GM18511 (cell line): ENCODE results near the gene CBL.
A peak's percentile ranks its signal among the peaks of the same experiment; 100 is the strongest.
"Not testable (repeated sequence)": the region's sequence is repeated elsewhere in the genome, so short reads cannot be mapped to it uniquely, and the experiment has no call there.

Experiments used
- ATAC-seq: cut with Tn5 transposase; IDR thresholded peaks from one replicate; pipeline ENCODE4 v1.9.1; 2021; ENCODE audit warnings: mild to moderate bottlenecking, moderate library complexity; ENCODE audit not compliant: unreplicated experiment

Gene CBL

DNA sequence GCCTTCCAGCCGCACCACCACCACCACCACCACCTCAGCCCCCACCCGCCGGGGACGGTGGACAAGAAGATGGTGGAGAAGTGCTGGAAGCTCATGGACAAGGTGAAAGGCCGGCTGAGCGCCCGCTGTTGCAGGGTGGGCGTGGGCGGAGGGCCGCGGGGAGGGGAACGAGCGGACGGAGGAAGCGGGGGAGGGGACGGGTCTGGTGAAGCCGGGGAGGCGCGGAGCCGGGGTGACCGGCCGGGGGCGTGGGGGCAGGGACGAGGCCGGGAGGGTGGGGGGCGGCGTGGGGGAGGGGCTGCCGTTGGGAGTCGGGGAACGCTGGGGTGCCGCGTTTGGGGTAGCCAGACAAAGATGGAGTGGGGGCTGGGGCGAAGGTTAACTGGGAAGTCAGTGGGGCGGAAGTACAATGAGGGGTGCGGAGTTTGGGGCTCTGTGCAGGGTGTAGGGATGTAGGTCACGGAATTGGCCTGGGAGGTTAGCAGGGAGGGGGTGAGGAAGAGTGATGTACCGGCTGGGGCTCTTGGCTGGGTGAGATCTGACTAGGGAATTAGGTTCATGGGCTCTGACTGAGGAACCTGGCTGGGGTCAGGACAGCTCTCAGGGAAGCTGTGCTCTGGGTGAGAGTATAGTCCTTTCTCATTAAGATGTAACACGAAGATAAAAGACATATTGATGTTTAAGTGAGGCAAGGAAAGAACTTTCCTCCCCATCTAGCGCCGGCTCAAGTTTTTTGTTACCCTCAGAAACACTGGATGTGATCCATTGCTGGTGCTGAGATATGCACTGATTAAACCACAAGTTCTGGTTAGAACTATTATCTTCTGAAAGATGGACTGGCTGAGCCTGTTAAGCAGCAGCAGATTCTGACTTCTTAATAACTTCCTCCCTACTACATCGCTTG lies 624 bp downstream of the CBL start:
- ATAC-seq: peak; percentile 39

DNA sequence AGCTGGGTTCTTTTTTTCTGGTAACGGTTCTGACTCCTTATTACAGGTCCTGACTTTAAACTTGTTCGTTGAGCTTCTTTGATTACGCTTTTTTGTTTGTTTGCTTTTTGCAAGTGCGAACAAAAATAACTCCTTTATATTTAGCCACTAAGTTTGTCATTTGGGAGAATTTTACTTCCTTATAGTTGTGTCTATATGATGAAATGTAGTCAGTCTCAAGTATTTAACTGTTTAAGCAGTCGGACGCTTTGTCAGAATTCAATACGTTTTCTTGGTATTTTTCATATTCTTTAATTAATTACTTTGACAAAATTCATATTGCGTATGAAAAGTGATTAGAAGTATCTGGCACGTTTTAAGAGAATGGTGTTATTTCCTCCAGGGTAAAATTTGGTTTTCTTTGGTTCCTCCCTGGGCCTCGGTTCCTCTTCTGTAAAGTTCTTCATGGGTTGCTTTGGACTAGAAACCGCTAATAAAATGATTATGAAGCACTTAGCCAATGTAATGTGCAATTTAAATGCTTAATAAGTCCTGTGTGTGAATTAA lies 1.3 kb downstream of the CBL start:
- no peak for ATAC-seq

DNA sequence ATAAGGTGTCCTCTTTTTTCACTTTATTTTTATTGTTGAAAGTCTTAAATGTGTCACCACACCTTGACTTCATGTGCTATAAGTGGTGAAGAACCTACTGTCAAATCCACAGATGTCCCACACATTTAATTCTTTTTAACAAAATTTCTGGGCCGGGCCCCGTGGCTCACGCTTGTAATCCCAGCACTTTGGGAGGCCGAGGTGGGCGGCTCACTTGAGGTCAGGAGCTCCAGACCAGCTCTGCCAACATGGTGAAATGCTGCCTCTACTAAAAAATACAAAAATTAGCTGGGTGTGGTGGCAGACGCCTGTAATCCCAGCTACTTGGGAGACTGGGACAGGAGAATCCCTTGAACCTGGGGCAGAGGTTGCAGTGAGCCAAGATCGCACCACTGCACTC lies 3.0 kb downstream of the CBL start:
- no peak for ATAC-seq

DNA sequence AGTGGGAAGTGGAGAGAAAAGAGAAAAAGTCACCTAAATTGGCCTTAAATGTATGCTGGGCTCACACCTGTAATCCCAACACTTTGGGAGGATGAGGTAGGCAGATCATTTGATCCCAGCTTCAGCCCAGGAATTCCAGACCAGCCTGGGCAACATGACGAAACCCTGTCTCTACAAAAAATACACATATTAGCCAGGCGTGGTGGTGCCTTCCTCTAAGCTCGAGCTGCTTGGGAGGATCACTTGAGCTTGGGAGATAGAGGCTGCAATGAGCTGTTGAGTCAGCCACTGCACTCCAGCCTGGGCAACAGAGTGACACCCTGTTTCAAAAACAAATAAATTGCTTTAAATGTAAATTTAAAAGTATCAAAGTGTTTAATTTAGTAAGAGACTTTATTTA lies 3.9 kb downstream of the CBL start:
- ATAC-seq: no peak

DNA sequence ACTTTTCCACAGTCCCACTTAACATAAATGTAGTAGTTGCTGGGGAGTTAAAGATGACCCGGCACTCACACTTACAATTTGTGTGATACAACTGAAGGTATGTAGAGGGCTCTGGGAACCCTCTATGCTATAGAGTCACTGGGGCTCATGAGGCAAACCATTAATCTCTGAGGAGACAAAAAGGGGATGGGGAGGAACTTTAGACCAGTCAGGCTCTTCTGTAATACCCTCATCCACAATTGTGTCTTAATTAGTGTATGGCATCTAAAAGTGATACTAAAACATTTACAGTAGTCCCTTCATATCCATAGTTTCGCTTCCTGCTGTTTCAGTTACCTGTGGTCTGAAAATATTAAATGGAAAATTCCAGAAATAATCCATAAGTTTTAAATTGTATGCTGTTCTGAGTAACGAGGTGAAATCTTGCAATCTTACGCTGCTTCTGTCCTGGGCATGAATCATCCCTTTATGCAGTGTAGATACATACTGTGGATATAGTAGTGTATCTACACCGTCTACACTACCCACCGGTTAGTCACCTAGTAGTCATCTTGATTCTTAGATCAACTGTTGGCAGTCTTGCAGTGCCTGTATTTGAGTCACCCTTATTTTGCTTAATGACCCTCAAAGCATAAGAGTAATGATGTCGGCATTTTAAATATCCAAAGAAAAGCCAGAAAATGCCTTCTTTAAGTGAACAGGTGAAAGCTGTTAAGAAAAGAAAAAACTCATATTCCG lies 12.2 kb downstream of the CBL start:
- ATAC-seq: no peak

DNA sequence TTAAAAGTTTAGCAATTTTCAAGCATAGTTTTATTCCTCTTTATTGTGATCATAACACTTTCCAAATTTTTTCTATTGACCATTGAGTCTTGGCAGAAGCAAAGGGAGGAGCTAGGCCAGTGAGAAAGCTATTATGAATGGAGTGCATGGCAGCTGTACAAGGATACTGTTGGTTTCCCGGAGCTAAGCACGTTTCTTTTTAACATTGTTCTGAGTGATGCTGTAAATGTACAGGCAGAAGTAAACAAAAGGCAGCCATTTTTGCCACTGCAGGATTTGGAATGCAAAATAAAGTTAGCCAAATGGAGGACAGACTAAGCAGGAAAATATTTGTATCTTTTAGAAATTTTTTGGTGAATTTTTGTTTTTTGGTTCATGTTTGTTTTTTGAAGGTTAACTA lies 16.2 kb downstream of the CBL start:
- no peak for ATAC-seq

DNA sequence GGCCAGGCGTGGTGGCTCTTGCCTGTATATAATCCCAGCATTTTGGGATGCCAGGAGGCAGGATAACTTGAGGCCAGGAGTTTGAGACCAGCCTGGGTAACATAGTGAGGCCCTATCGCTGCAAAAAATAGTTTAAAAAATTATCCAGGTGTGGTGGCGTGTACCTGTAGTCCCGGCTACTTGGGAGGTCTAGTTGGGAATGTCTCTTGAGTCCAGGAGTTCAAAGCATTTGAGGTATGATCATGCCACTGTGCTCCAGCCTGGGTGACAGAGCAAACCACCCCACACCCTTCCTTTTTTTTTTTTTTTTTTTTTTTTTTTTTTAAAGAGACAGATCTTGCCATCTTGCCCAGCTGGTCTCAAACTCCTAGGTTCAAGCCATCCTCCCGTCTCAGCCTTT lies 16.8 kb downstream of the CBL start:
- ATAC-seq: no peak

DNA sequence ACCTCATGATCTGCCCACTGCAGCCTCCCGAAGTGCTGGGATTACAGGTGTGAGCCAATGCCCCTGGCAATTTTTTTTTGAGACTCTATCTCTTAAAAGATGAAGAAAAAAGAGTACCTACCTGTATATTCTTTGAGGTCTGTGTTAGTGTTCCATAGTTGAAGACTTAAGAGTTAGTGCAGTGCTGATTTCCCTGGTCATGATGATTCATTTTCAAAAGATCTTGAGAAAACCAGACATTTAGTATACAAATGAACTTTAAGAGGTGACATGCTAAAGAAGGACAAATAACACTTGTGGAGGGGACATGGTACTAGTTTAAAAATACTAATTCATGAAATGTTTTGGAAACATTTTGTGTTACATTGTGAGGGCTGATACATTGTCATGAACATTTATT lies 17.7 kb downstream of the CBL start:
- no peak for ATAC-seq

DNA sequence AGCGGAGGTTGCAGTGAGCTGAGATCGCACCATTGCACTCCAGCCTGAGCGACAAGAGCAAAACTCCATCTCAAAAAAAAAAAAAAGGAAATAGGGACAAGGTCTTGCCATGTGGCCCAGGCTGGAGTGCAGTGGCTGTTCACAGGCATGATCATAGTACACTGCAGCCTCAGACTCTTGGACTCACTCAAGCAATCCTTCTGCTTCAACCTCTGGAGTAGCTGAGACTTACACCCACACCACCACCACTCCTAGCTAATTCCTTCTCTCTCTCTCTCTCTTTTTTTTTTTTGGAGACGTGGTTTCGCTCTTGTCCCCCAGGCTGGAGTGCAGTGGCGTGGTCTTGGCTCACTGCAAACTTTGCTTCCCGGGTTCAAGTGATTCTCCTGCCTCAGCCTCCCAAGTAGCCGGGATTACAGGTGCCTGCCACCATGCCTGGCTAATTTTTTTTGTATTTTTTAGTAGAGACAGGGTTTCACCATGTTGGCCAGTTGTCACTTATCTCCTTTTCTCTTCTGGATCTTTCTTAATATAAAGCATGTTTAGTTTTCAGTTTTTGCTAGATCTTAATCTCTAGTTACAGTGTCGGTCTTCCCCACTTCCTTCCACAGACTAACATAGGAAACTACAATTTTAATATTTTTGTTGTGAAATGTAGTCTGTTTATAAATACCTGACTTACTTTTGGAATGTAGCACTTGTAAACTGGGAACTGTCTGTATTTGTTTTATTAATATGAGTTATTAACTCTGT lies 22.6 kb downstream of the CBL start:
- ATAC-seq: not testable (repeated sequence)

DNA sequence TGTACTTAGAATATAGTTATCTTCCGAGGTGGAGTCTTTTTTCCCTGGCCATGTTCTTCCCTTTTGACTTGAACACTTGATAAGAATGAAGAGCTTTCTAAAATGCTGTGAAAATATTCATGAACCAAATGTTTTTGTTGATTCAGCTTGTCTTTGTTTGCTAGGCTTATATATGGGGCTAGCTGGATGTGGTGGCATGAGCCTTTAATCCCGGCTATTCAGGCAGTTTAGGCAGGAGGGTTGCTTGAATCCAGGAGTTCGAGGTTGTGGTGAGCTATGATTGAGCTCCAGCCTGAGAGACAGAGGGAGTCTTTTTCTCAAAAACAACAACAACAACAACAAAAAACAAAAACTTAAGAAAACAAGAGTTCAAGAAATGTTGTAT lies 23.1 kb downstream of the CBL start:
- ATAC-seq: no peak

DNA sequence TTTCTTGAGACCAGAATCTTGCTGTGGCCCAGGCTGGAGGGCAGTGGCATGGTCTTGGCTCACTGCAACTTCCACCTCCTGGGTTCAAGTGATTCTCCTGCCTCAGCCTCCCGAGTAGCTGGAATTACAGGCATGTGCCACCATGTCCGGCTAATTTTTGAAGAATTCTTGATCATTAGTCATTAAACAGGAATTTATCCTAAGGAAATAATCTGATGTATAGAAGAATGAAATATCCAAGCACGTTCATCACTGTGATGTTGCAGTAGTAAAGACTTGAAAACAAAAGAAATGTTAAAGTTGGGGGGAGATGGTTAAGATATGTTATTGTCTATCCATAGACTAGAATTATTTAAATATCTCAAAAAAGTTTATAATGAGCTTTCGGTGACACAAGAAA lies 23.6 kb downstream of the CBL start:
- ATAC-seq: no peak

DNA sequence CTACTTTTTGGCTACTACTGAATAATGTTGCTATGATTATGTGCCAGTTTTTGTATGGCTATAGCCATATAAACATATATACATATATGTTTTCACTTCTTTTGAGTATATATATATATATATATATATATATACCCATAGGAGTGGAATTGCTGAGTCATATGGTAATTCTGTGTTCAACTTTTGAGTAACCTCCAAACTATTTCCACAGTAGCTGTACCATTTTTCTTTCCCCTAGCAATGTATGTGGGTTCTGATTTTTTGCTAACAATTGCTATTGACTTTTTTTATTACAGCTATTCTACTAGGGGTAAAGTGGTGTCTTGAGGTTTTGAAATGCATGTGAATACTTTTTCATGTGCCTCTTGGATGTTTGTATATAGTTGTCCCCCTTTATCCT lies 30.4 kb downstream of the CBL start:
- no peak for ATAC-seq

DNA sequence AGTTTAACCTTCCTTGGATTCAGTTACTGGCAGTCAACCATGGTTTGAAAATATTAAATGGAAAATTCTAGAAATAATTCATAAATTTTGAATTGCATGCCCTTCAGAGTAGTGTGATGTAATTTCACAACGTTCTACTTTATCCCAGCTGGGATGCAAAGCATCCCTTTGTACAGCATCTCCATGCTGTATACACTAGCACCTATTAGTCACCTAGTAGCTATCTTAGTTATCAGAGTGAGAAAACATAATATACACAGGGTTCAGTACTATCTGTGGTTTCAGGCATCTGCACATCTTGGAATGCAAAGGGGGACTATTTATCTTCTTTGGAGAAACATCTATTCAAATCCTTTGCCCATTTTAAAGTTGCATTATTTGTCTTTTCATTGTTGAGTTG lies 30.8 kb downstream of the CBL start:
- ATAC-seq: no peak

DNA sequence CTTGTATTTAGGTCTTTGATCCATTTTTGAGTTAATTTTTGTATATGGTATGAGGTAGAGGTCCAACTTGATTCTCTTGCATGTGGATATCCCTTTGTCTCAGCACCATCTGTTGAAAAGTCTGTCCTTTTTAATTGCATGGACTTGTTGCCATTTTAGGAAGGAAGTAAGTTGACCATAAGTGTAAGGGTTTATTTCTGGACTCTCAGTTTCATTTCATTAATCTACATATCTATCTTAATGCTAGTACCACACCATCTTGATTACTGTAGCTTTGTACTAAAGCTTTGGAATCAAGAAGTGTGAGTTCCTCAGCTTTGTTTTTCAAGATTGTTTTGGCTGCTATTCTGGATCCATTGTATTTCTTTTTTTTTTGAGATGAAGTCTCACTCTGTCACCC lies 31.4 kb downstream of the CBL start:
- no peak for ATAC-seq

DNA sequence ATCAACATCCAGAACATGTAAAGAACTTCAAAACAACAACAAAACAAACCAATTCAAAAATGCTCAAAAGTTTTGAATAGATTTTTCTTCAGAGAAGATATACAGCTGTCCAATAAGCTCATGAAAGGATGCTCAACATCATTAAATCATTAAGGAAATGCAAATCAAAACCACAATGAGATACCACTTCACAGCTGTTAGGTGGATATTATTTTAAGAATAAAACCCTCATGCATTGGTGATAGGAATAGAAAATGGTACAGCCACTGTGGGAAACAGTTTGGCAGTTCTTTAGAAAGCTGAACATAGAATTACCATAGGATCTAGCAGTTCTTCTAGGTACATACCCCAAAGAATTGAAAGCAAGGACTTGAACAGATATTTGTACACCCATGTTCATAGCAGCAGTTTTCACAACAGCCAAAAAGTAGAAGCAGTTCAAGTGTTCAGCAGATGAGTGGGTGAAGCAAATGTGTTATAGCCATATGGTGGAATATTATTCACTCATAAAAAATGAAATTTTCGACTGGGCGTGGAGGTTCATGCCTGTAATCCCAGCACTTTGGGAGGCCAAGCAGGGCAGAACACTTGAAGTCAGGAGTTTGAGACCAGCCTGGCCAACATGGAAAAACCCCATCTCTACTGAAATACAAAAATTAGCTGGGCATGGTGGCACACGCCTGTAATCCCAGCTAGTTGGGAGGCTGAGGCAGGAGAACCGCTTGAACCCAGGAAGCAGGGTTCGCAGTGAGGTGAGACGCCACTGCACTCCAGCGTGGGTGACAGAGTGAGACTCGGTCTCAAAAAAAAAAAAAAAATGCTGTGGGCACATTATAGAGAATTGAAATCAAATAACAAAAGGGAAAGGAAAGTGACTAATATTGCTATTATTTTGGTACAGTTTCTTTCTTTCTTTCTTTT lies 42.9 kb downstream of the CBL start:
- no peak for ATAC-seq

DNA sequence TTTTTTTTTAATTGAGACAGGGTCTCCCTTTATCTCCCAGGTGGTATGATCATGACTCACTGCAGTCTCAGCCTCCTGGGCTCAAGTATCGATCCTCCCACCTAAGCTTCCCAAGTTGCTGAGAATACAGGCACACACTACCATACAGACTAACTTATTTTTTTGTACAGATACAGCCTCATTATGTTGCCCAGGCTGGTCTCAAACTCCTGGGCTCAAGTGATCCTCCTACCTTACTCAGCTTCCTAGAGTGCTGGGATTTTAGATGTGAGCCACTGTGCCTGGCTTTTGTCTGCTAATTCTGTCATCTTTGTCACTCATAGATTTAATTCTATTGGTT lies 43.5 kb downstream of the CBL start:
- ATAC-seq: no peak

DNA sequence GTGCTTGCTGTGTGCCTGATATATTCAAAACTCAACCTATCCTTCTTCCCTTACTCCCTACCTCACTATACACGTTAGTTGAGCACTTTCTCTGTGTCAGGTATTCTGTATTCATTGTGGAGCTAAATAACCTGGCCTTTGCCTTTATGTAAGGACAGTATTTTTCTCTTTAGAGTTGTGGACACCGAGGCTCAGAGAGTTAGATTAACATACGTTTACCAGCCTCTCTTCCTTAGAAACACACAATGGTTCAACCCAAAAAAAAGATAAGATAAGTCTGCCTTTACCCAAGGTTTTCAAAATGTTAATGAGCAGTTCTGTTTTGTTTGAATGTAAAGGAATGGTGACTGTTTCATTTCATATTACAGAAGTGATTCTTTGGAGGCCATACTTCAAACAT lies 45.0 kb downstream of the CBL start:
- no peak for ATAC-seq

DNA sequence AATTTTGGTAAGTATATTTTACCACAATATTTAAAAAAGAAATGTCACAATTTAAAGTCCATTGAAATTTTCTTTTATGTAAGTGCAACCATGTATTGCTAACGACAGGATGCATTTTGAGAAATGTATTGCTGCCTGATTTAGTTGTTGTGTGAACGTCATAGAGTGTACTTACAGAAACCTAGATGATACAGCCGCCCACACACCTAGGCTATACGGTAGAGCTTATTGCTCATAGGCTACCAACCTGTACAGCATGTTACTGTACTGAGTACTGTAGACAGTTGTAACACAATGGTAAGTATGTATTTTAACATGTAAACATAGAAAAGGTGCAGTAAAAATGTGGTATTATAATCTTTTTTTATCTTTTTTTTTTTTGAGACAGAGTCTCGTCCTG lies 48.1 kb downstream of the CBL start:
- no peak for ATAC-seq

DNA sequence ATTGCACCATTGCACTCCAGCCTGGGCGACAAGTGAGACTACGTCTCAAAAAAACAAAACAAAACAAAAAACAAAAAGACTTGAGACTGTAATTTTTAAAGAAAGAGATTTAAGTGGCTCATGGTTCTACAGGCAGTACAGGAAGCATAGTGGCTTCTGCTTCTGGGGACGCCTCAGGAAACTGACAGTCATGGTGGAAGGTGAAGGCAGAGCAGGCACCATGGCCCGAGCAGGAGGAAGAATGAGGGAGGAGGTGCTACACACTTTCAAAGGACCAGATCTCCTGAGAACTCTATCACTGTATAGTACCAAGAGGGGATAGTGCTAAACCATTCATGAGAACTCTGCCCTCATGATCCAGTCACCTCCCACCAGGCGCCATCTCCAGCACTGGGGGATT lies 52.0 kb downstream of the CBL start:
- no peak for ATAC-seq

DNA sequence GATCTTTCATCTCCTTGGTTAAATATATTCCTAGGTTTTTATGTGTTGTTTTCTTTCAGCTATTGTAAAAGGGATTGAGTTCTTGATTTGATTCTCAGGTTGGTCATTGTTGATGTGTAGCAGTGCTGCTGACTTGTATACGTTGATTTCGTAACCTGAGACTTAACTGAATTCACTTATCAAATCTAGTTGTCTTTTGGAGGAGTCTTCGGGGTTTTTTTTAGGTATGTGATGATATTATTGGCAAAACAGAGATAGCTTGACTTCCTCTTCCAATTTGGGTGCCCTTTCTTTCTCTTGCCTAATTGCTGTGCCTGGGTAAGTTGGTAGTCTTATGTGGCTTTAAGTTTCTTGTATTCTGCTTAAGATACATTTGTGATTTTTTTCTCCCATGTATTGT lies 52.8 kb downstream of the CBL start:
- no peak for ATAC-seq
